SK-N-SH (cell line): ENCODE results near the gene PHF23. TPM values are rescaled to one million over a fixed set of nuclear protein-coding genes. Genes with fewer than 3 reads are reported as not detected.

Experiments used
- CTCF ChIA-PET: fragments of 300-600, 350-600 bp; formaldehyde crosslinking; extraction: SDS; loops from one replicate; lab custom pipeline; 2021; lab: Yijun Ruan, JAX
- POLR2A ChIA-PET: fragments of 350-600 bp; sonication (Branson Sonifier 250); formaldehyde crosslinking; extraction: SDS; loops from one replicate; lab custom pipeline; 2020; ENCODE audit warnings: antibody characterized with exemption, inconsistent platforms; lab: Yijun Ruan, JAX
- DNase-seq: peaks from one replicate; pipeline ENCODE4 v3.0.0; 2012
- H2AFZ ChIP-seq: fragments of 200-600 bp; sonication (generic); 2 replicates; pipeline ENCODE4 v1.8.1; 2016; ENCODE audit warnings: antibody characterized with exemption, mild to moderate bottlenecking, low read depth
- H3F3A ChIP-seq: fragments of 200-600 bp; sonication (generic); replicated peaks from 2 replicates; pipeline ENCODE3; 2016; ENCODE audit warnings: antibody characterized with exemption, mild to moderate bottlenecking; ENCODE audit not compliant: insufficient read depth
- H3K27ac ChIP-seq, 2 experiments: fragments of 200-500 bp in 1 of 2; fragments of 200-600 bp in 1 of 2; sonication (Bioruptor generic) in 1 of 2; sonication (generic), shearing (Covaris generic) in 1 of 2; 2 replicates each; pipeline versions ENCODE4 v1.5.1 to v1.6.1; 2014 to 2016; ENCODE audit warnings: low read depth in 2 of 2, inconsistent platforms in 1 of 2, low read length in 1 of 2, mild to moderate bottlenecking in 1 of 2, mixed read lengths in 1 of 2
- H3K27me3 ChIP-seq: fragments of 200-600 bp; sonication (generic), shearing (Covaris generic); 2 replicates; pipeline ENCODE4 v1.6.1; 2016; ENCODE audit warnings: mixed run types; ENCODE audit not compliant: insufficient read depth
- H3K36me3 ChIP-seq, 2 experiments: fragments of 200-500 bp in 1 of 2; fragments of 200-600 bp in 1 of 2; sonication (Bioruptor generic) in 1 of 2; sonication (generic) in 1 of 2; replicated peaks in 1 of 2; 2 replicates each; pipeline versions ENCODE3 to v1.5.1; 2014 to 2016; ENCODE audit warnings: low read length in 1 of 2, mild to moderate bottlenecking in 1 of 2; ENCODE audit not compliant: insufficient read depth in 2 of 2, control insufficient read depth in 1 of 2
- H3K4me1 ChIP-seq, 2 experiments: fragments of 200-500 bp in 1 of 2; fragments of 200-600 bp in 1 of 2; sonication (Bioruptor generic) in 1 of 2; sonication (generic), shearing (Covaris generic) in 1 of 2; 2 replicates each; pipeline versions ENCODE4 v1.5.1 to v1.6.1; 2014 to 2016; ENCODE audit warnings: low read depth in 1 of 2, low read length in 1 of 2, mixed run types in 1 of 2; ENCODE audit not compliant: insufficient read depth in 2 of 2, control insufficient read depth in 1 of 2
- H3K4me2 ChIP-seq: fragments of 200-600 bp; sonication (generic), shearing (Covaris generic); 2 replicates; pipeline ENCODE4 v1.6.1; 2017; ENCODE audit warnings: mixed run types
- H3K4me3 ChIP-seq, 2 experiments: fragments of 200-500 bp in 1 of 2; fragments of 200-600 bp in 1 of 2; sonication (Bioruptor generic) in 1 of 2; sonication (generic), shearing (Covaris generic) in 1 of 2; 2 replicates each; pipeline versions ENCODE4 v1.5.1 to v1.8.1; 2014 to 2016; ENCODE audit warnings: low read depth in 2 of 2, inconsistent platforms in 1 of 2, low read length in 1 of 2, mild to moderate bottlenecking in 1 of 2, mixed read lengths in 1 of 2, moderate library complexity in 1 of 2
- H3K79me2 ChIP-seq: fragments of 200-600 bp; sonication (generic); 2 replicates; pipeline ENCODE4 v1.8.1; 2017; ENCODE audit warnings: mild to moderate bottlenecking; ENCODE audit not compliant: insufficient read depth
- H3K9ac ChIP-seq: fragments of 200-600 bp; sonication (generic); 2 replicates; pipeline ENCODE4 v1.6.1; 2017; ENCODE audit warnings: mixed run types
- H3K9me2 ChIP-seq: fragments of 200-600 bp; sonication (generic); 2 replicates; pipeline ENCODE4 v1.6.1; 2017; ENCODE audit warnings: mixed run types
- H3K9me3 ChIP-seq: fragments of 200-600 bp; sonication (generic); 2 replicates; pipeline ENCODE4 v1.6.1; 2017; ENCODE audit warnings: mixed run types, mild to moderate bottlenecking, moderate library complexity
- H4K20me1 ChIP-seq: fragments of 200-600 bp; sonication (generic); 2 replicates; pipeline ENCODE4 v1.6.1; 2017; ENCODE audit warnings: mild to moderate bottlenecking, mixed run types; ENCODE audit not compliant: insufficient read depth
- ELF1 ChIP-seq: IDR thresholded peaks from 2 replicates; pipeline ENCODE4 v1.4.0; 2012
- FOXJ3 ChIP-seq: sonication (generic); formaldehyde crosslinking; IDR thresholded peaks from 2 replicates; pipeline ENCODE4 v1.5.1; 2020; ENCODE audit warnings: mild to moderate bottlenecking, missing genetic modification reagents
- GABPA ChIP-seq: IDR thresholded peaks from 2 replicates; pipeline ENCODE4 v1.4.0; 2012; ENCODE audit warnings: low read depth, mild to moderate bottlenecking
- GATA2 ChIP-seq: sonication (generic); formaldehyde crosslinking; IDR thresholded peaks from 2 replicates; pipeline ENCODE4 v1.5.0; 2020; ENCODE audit warnings: mild to moderate bottlenecking, missing genetic modification reagents
- MXI1 ChIP-seq: IDR thresholded peaks from 2 replicates; pipeline ENCODE4 v1.6.1; 2012; ENCODE audit warnings: mild to moderate bottlenecking, low read depth, low read length, improper control_type of control experiment
- NRF1 ChIP-seq: IDR thresholded peaks from 2 replicates; pipeline ENCODE4 v1.6.1; 2012; ENCODE audit warnings: low read depth, mild to moderate bottlenecking, low read length
- PBX3 ChIP-seq: IDR thresholded peaks from 2 replicates; pipeline ENCODE4; 2012
- RCOR1 ChIP-seq: fragments of 150-350 bp; IDR thresholded peaks from 2 replicates; pipeline ENCODE4 v1.6.1; 2017; ENCODE audit warnings: antibody characterized with exemption, low read length
- REST ChIP-seq: IDR thresholded peaks from 2 replicates; pipeline ENCODE4 v1.6.1; 2012; ENCODE audit warnings: mild to moderate bottlenecking, low read depth, low read length, moderate library complexity
- RFX5 ChIP-seq: IDR thresholded peaks from 2 replicates; pipeline ENCODE4 v1.6.1; 2012; ENCODE audit warnings: mild to moderate bottlenecking, improper control_type of control experiment, low read length
- SMC3 ChIP-seq: IDR thresholded peaks from 2 replicates; pipeline ENCODE4 v1.6.1; 2012; ENCODE audit warnings: low read depth, low read length, improper control_type of control experiment
- TEAD4 ChIP-seq: IDR thresholded peaks from 2 replicates; pipeline ENCODE4 v1.4.0; 2012; ENCODE audit warnings: mild to moderate bottlenecking, borderline replicate concordance; ENCODE audit not compliant: insufficient read depth
- USF1 ChIP-seq: IDR thresholded peaks from 2 replicates; pipeline ENCODE4 v1.4.0; 2012; ENCODE audit warnings: low read depth, borderline replicate concordance
- WGBS: methylation state at CpG from one replicate; pipeline ENCODE4 v1.1.6; 2017; ENCODE audit warnings: low lambda C conversion rate; 5-methylcytosine and 5-hydroxymethylcytosine counted together
- polyA plus RNA-seq, 3 experiments: library from polyadenylated mRNA; depleted of rRNA; stranded (reverse); fragments of >200 nt; gene quantifications; 2 replicates each; pipeline ENCODE4 v1.2.3, GENCODE V29; 2012
- TF ChIP-seq, protein P1 (sequence below): fragments of 150-350 bp; IDR thresholded peaks from 2 replicates; pipeline ENCODE4 v1.6.1; 2016; ENCODE audit warnings: mild to moderate bottlenecking, low read depth, low read length
- TF ChIP-seq, protein P2 (sequence below): IDR thresholded peaks from 2 replicates; pipeline ENCODE4 v1.4.0; 2012; ENCODE audit warnings: low read depth

PHF23 gene
- polyA plus RNA-seq, 1 of the 3 experiments (the other 2 are of a cell fraction) = 53.3 TPM

DNA sequence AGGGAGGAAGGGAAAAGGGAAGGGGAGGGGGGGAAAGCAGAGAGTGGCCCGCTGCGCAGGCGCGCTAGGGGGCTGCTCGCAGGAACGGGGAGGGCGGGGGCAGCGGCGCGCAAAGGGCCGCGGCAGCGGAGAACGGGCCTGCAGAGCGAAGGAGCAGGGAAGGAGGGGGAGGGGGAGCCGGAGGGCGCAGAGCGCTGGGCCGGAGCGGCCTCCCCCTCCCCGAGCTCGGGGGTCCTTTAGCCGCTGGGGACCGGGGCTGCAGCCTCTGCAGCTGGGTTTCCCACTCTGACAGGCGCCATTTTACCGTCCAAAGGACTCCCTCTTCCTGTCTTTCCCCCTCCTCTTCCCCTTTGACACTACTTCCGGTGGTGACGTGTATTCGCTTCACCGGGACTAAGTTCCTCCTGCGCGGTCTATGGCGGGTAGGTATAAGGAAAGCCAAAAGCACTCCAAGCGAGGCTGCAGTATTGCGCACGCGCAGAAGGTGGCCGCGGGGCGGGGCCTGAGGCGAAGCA, 12.5 kb upstream of the PHF23 start, which contains the start of gene CTDNEP1 (continued):
- no peak for TF ChIP-seq FOXJ3 (CRISPR knock-in tag)
- TF ChIP-seq MXI1 = no peak
- no peak for TF ChIP-seq PBX3
- no peak for TF ChIP-seq GATA2
- no peak for TF ChIP-seq RFX5
- no peak for TF ChIP-seq SMC3
- peak; percentile 91 for TF ChIP-seq GABPA
- TF ChIP-seq TEAD4 = no peak
- no peak; the same call in 1 of the 2 replicates for TF ChIP-seq REST
- TF ChIP-seq NRF1 = peak; percentile 68
- TF ChIP-seq ELF1 = peak; percentile 62; the same call in 1 of the 2 replicates
- TF ChIP-seq, protein P1, sequence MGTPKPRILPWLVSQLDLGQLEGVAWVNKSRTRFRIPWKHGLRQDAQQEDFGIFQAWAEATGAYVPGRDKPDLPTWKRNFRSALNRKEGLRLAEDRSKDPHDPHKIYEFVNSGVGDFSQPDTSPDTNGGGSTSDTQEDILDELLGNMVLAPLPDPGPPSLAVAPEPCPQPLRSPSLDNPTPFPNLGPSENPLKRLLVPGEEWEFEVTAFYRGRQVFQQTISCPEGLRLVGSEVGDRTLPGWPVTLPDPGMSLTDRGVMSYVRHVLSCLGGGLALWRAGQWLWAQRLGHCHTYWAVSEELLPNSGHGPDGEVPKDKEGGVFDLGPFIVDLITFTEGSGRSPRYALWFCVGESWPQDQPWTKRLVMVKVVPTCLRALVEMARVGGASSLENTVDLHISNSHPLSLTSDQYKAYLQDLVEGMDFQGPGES = no peak
- TF ChIP-seq, all 33 proteins: peak for 9

- no peaks in the 10 kb centered on the region for H3K9me3 ChIP-seq
- peak overlapping the region; percentile 94 for H3K9ac ChIP-seq
- TF ChIP-seq, protein P2, sequence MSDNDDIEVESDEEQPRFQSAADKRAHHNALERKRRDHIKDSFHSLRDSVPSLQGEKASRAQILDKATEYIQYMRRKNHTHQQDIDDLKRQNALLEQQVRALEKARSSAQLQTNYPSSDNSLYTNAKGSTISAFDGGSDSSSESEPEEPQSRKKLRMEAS = 0 out of 2 replicates have a peak, but pooled peaks have one; percentile 10
- TF ChIP-seq USF1 (no peak), RCOR1 (no peak), MXI1 (0 out of 2 replicates have a peak, but pooled peaks have one; percentile 32)
- H3K27me3 ChIP-seq = no peaks in the 10 kb centered on the region
- peaks cover 17 to 22% of the 10 kb centered on the region in 2 experiments for H3K36me3 ChIP-seq
- ChIA-PET CTCF (interaction anchor here (0.6 to 1.6 kb wide), 8 partner anchors 8 to 310 kb away, joined by 3 to 14 read pairs (median 4); no protein-coding TSS in a partner anchor), POLR2A (interaction anchor here (0.7 to 1.6 kb wide), 4 partner anchors 8 to 428 kb away, joined by 3 to 7 read pairs (median 6); partner anchors contain the start of genes GABARAP and PHF23)
- H3K9me2 ChIP-seq = no peaks in the 10 kb centered on the region
- H3K27ac ChIP-seq = peak overlapping the region; percentile 96 to 99
- DNase-seq = no peak
- H3K4me3 ChIP-seq = peak overlapping the region; percentile 81 to 95
- H2AFZ ChIP-seq = 0 out of 2 replicates have a peak overlapping the region, but pooled peaks have one; percentile 21
- H3K79me2 ChIP-seq = peaks cover 68% of the 10 kb centered on the region
- WGBS = 2% methylated on average over 49 of the region's 55 CpGs
- no peaks in the 10 kb centered on the region for H4K20me1 ChIP-seq
- peaks cover 10% of the 10 kb centered on the region for H3F3A ChIP-seq
- peak overlapping the region; percentile 95 for H3K4me2 ChIP-seq
- peaks cover 9 to 23% of the 10 kb centered on the region in 2 experiments; a peak in 3 of 4 replicates for H3K4me1 ChIP-seq
These were observed 11.7 kb upstream of the PHF23 start for GRCh38 chr17:7250695-7251627.
